SK-N-SH (cell line): ENCODE measurements around the gene FGGY.

Source experiments
- CTCF ChIP-seq: fragments of 200-600 bp; sonication (generic); IDR thresholded peaks from 2 replicates; pipeline ENCODE4 v1.6.1; 2017; ENCODE audit warnings: antibody characterized with exemption, mild to moderate bottlenecking, moderate library complexity
- EZH2phosphoT487 ChIP-seq: fragments of 200-600 bp; sonication (generic); IDR thresholded peaks from 2 replicates; pipeline ENCODE4 v1.6.1; 2017; ENCODE audit warnings: low read depth, mixed run types, mild to moderate bottlenecking, antibody characterized with exemption, moderate library complexity, borderline replicate concordance

GRCh38 chr1:59565611-59566410 lies 268.9 kb downstream of the FGGY start:
- TF ChIP-seq CTCF (no peak), EZH2phosphoT487 (no peak)
